Activated T-helper 1 cell treated with anti-CD3 and anti-CD28 coated beads, Interleukin-2, amount 50 U/mL, for 16 hours (primary cell): ENCODE measurements around the gene SHISAL2B.
"Not testable (repeated sequence)": the region's sequence is repeated elsewhere in the genome, so short reads cannot be mapped to it uniquely, and the experiment has no call there.

Experiments used
- DNase-seq, 2 donors: peaks; one replicate each; pipeline ENCODE4 v3.0.0-alpha.2; 2020; ENCODE audit warnings: low read depth in 1 of 2, low spot score in 1 of 2

SHISAL2B gene

GRCh38 chr5:64690417-64691151 lies at the start of gene SHISAL2B:
Gene SHISAL2B (plus strand): TSS chr5:64690503. CDS start chr5:64690624, 121 bp downstream.
- no peak for DNase-seq

GRCh38 chr5:64644831-64645230 lies 45.5 kb upstream of the SHISAL2B start:
- DNase-seq: no peak

GRCh38 chr5:64646169-64646568 lies 44.1 kb upstream of the SHISAL2B start:
- DNase-seq: no peak

- no peak for DNase-seq
These were observed 40.8 kb upstream of the SHISAL2B start for GRCh38 chr5:64649512-64649911.

GRCh38 chr5:64653766-64654560 lies 36.3 kb upstream of the SHISAL2B start:
- no peak for DNase-seq

- DNase-seq: no peak
These were observed 35.8 kb upstream of the SHISAL2B start for GRCh38 chr5:64654561-64654938.

- no peak for DNase-seq
These were observed 34.7 kb upstream of the SHISAL2B start for GRCh38 chr5:64655596-64655995.

- no peak for DNase-seq
These were observed 31.0 kb upstream of the SHISAL2B start for GRCh38 chr5:64659289-64659688.

GRCh38 chr5:64663181-64663580 lies 27.1 kb upstream of the SHISAL2B start:
- DNase-seq: not testable (repeated sequence)

- DNase-seq: no peak
These were observed 25.1 kb upstream of the SHISAL2B start for GRCh38 chr5:64665243-64665642.

- no peak for DNase-seq
These were observed 24.2 kb upstream of the SHISAL2B start for GRCh38 chr5:64666078-64666477.

- DNase-seq: no peak
These were observed 23.2 kb upstream of the SHISAL2B start for GRCh38 chr5:64667068-64667467.

- DNase-seq: no peak
These were observed 20.0 kb upstream of the SHISAL2B start for GRCh38 chr5:64670277-64670676.

- DNase-seq: no peak
These were observed 18.6 kb upstream of the SHISAL2B start for GRCh38 chr5:64671678-64672077.

- DNase-seq: no peak
These were observed 11.9 kb upstream of the SHISAL2B start for GRCh38 chr5:64678374-64678773.

- DNase-seq: no peak
These were observed 10.0 kb upstream of the SHISAL2B start for GRCh38 chr5:64680289-64680688.

GRCh38 chr5:64682608-64683007 lies 7.7 kb upstream of the SHISAL2B start:
- no peak for DNase-seq

- no peak for DNase-seq
These were observed 4.4 kb upstream of the SHISAL2B start for GRCh38 chr5:64685866-64686265.

GRCh38 chr5:64688391-64688790 lies 1.9 kb upstream of the SHISAL2B start:
- no peak for DNase-seq

GRCh38 chr5:64688965-64689364 lies 1.3 kb upstream of the SHISAL2B start:
- DNase-seq: no peak

- DNase-seq: no peak
These were observed 243 bp upstream of the SHISAL2B start for GRCh38 chr5:64690104-64690416.

GRCh38 chr5:64691291-64691690 lies 988 bp downstream of the SHISAL2B start:
- no peak for DNase-seq

- no peak for DNase-seq
These were observed 3.3 kb downstream of the SHISAL2B start for GRCh38 chr5:64693636-64694035.
